KMS-11 (cell line): ENCODE measurements around the gene NPHP4.

Experiments used
- H2AFZ ChIP-seq: fragments of 200-600 bp; sonication (generic); 2 replicates; pipeline ENCODE4 v1.6.1; 2016; ENCODE audit warnings: antibody characterized with exemption, mixed run types, low read depth
- H3K27ac ChIP-seq: fragments of 200-600 bp; sonication (generic); 2 replicates; pipeline ENCODE4 v1.6.1; 2016; ENCODE audit warnings: mild to moderate bottlenecking, mixed run types
- H3K27me3 ChIP-seq: fragments of 200-600 bp; sonication (generic); 2 replicates; pipeline ENCODE4 v1.6.1; 2017; ENCODE audit warnings: mild to moderate bottlenecking, low read depth, mixed run types, moderate library complexity; ENCODE audit not compliant: insufficient read depth
- H3K36me3 ChIP-seq: fragments of 200-600 bp; sonication (generic); 2 replicates; pipeline ENCODE4 v1.6.1; 2017; ENCODE audit warnings: mild to moderate bottlenecking, mixed run types; ENCODE audit not compliant: insufficient read depth
- H3K4me1 ChIP-seq: fragments of 200-600 bp; sonication (generic); 2 replicates; pipeline ENCODE4 v1.6.1; 2016; ENCODE audit warnings: mild to moderate bottlenecking, low read depth, mixed run types; ENCODE audit not compliant: poor library complexity, severe bottlenecking
- H3K4me2 ChIP-seq: fragments of 200-600 bp; sonication (generic); 2 replicates; pipeline ENCODE4 v1.7.0; 2016; ENCODE audit warnings: mild to moderate bottlenecking, mixed run types
- H3K4me3 ChIP-seq: fragments of 200-600 bp; sonication (generic); IDR thresholded peaks from 2 replicates; pipeline ENCODE4 v1.6.1; 2017; ENCODE audit warnings: low read depth, low read length, mixed read lengths; ENCODE audit not compliant: insufficient read depth
- H3K79me2 ChIP-seq: fragments of 200-600 bp; sonication (generic); 2 replicates; pipeline ENCODE4 v1.6.1; 2016; ENCODE audit warnings: low read depth, mixed run types; ENCODE audit not compliant: insufficient read depth
- H3K9ac ChIP-seq: fragments of 200-600 bp; sonication (generic); 2 replicates; pipeline ENCODE4 v1.6.1; 2016; ENCODE audit warnings: mild to moderate bottlenecking, mixed run types
- H4K20me1 ChIP-seq: fragments of 200-600 bp; sonication (generic); 2 replicates; pipeline ENCODE4 v1.6.1; 2016; ENCODE audit warnings: mild to moderate bottlenecking, mixed run types; ENCODE audit not compliant: insufficient read depth
- CTCF ChIP-seq: fragments of 200-600 bp; sonication (generic); conservative IDR thresholded peaks from 2 replicates; pipeline ENCODE4 v1.6.1; 2017; ENCODE audit warnings: low read depth, mild to moderate bottlenecking, antibody characterized with exemption, low read length, moderate library complexity, mixed read lengths

NPHP4 gene

GRCh38 chr1:5849550-5849949, 142.7 kb downstream of the NPHP4 start:
- Histone ChIP-seq H3K79me2 (no peaks in the 10 kb centered on the region), H3K27ac (no peak overlapping the region), H2AFZ (no peak overlapping the region), H3K4me2 (no peak overlapping the region), H3K4me1 (no peaks in the 10 kb centered on the region), H3K4me3 (no peak overlapping the region), H3K9ac (no peak overlapping the region), H3K27me3 (peaks cover 19% of the 10 kb centered on the region), H3K36me3 (no peaks in the 10 kb centered on the region), H4K20me1 (no peaks in the 10 kb centered on the region)
- no peak for TF ChIP-seq CTCF

- Histone ChIP-seq H3K27me3 (peaks cover 36% of the 10 kb centered on the region), H2AFZ (no peak overlapping the region)
Observed at GRCh38 chr1:5847013-5847659, 145.1 kb downstream of the NPHP4 start.

GRCh38 chr1:5845376-5845775, 146.8 kb downstream of the NPHP4 start:
- Histone ChIP-seq H3K27me3 (peaks cover 53% of the 10 kb centered on the region), H3K36me3 (no peaks in the 10 kb centered on the region), H3K79me2 (no peaks in the 10 kb centered on the region), H3K4me3 (no peak overlapping the region), H3K4me2 (no peak overlapping the region), H3K9ac (no peak overlapping the region), H3K4me1 (no peaks in the 10 kb centered on the region), H2AFZ (no peak overlapping the region), H3K27ac (no peak overlapping the region), H4K20me1 (no peaks in the 10 kb centered on the region)
- TF ChIP-seq CTCF: no peak

More at GRCh38 chr1:5847013-5847659, 145.1 kb downstream of the NPHP4 start:
- Histone ChIP-seq H3K79me2 (no peaks in the 10 kb centered on the region), H4K20me1 (no peaks in the 10 kb centered on the region), H3K4me3 (no peak overlapping the region), H3K9ac (no peak overlapping the region), H3K27ac (no peak overlapping the region), H3K4me1 (no peaks in the 10 kb centered on the region), H3K4me2 (no peak overlapping the region), H3K36me3 (no peaks in the 10 kb centered on the region)
- no peak for TF ChIP-seq CTCF

DNA sequence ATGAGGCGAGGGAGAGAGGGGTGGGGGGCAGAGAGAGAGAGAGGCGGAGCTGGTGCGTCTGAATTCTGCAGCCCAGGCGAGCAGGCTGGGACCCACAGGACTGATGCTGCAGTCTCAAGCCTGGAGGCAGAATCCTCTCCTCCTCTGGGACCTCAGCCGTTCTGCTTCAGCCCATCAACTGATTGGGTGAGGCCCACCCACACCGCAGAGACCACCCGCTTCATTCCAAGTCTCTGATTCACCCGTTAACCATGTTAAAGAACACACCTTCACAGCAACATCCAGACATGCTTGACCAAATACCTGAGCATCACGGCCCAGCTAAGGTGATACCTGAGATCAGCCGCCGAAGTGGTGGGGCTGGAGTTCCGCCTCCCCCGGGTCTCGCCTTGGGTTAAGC, 147.8 kb downstream of the NPHP4 start:
- Histone ChIP-seq H3K27me3 (peaks cover 63% of the 10 kb centered on the region), H3K36me3 (no peaks in the 10 kb centered on the region), H3K4me1 (no peaks in the 10 kb centered on the region), H3K27ac (no peak overlapping the region), H3K4me3 (no peak overlapping the region), H4K20me1 (no peaks in the 10 kb centered on the region), H2AFZ (no peak overlapping the region), H3K4me2 (no peak overlapping the region), H3K79me2 (no peaks in the 10 kb centered on the region), H3K9ac (no peak overlapping the region)
- no peak for TF ChIP-seq CTCF
